ENCODE measurements around the gene DUSP23.

Gene DUSP23

DNA sequence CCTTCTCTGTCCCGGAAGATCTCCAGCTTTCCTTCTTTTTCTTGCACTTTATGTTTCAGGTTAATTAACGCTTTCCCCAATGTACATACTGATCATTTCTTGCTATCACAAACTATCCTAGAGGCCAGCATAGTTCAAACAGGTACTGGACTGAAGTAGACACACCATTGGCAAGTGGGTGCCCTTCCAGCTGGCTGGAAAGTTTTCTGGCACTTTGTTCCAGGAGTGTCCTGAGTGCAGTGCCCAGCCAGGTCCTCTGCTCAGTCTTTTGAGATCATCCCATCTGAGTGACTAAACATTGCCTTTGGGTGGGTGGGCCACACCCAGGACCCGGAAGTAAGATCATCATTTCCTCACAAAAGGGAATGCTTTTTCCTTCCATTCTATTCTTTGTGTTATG, 15.0 kb upstream of the DUSP23 start:
- TF ChIP-seq, protein P1, sequence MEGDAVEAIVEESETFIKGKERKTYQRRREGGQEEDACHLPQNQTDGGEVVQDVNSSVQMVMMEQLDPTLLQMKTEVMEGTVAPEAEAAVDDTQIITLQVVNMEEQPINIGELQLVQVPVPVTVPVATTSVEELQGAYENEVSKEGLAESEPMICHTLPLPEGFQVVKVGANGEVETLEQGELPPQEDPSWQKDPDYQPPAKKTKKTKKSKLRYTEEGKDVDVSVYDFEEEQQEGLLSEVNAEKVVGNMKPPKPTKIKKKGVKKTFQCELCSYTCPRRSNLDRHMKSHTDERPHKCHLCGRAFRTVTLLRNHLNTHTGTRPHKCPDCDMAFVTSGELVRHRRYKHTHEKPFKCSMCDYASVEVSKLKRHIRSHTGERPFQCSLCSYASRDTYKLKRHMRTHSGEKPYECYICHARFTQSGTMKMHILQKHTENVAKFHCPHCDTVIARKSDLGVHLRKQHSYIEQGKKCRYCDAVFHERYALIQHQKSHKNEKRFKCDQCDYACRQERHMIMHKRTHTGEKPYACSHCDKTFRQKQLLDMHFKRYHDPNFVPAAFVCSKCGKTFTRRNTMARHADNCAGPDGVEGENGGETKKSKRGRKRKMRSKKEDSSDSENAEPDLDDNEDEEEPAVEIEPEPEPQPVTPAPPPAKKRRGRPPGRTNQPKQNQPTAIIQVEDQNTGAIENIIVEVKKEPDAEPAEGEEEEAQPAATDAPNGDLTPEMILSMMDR (conservative IDR thresholded peaks at IDR 0.05): no peak
- H3K27ac ChIP-seq: no peak overlapping the region

DNA sequence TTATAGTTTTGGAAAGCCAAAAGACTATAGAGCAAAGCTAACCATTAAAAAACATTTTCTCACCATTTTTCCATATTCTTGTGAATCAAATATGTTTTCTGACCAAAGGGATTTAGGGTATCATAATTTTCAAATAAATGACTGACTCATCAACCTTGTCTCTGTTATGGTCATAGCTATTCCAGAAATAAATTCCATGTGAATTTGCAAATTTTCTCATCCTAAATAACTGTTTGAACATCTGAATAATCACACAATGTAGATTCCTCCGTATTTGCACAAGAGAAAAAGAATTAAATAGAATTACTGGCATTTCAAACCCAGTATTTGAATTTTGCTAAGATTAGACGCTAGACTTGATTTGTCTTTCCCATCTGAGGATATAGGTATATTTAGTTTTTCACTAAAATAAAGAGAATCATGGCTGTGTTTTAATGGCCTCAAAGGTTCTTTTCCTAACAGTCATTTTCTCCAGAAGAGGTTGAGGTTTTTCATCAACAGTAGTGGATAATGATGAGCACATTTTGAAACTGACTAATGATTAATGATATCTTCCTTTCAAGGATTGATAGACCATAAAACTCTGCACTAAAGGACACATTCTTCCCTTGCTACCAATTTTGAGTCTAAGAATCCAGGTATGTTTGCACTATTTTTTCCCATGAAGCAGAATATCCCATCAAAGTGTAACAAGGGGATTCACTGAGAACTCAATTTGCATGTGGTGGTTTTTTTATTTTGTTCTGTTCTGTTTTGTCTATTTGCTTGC, 9.5 kb upstream of the DUSP23 start:
- H3K27ac ChIP-seq: no peak overlapping the region
- TF ChIP-seq, protein P1 (conservative IDR thresholded peaks at IDR 0.05): no peak

DNA sequence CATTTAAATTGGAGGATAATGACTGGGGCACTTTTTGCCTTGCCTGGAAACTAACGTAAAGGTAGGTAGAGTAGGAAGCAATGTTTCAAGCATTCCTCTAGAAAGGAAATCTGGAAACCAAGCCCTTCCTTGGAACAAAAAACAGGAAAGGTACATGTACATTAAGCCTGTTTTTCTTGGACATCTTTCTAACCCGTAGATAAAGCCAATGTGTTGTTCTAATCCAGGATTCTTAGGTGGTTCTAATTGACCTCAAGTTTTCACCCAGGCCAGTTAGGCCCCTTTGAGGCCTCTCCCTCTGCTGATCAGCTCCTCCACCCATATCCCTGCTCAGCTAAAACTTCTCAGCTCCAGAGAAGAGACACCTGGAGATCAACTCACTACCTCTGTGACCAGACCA, 6.3 kb upstream of the DUSP23 start:
- TF ChIP-seq, protein P1 (conservative IDR thresholded peaks at IDR 0.05): no peak
- no peak overlapping the region for H3K27ac ChIP-seq

DNA sequence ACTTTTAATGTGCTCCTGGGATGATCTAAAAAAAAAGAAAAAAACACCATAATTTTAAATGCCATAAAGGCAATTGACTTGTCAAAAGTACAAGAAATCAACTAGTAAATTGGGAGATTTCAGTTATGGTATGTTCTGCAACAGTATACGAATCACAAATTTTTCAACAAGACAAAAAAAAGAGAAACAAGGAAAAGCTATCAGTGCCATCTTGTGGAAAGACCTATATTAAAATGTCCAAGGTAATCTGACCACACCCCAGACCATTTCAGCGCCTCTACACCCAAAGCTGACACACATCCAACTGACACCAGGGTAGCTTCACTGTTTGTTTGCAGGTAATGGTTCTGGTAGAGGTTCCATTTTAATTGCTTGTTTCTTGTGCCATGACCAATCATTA, 5.0 kb upstream of the DUSP23 start:
- TF ChIP-seq, protein P1 (conservative IDR thresholded peaks at IDR 0.05): no peak
- H3K27ac ChIP-seq: no peak overlapping the region

DNA sequence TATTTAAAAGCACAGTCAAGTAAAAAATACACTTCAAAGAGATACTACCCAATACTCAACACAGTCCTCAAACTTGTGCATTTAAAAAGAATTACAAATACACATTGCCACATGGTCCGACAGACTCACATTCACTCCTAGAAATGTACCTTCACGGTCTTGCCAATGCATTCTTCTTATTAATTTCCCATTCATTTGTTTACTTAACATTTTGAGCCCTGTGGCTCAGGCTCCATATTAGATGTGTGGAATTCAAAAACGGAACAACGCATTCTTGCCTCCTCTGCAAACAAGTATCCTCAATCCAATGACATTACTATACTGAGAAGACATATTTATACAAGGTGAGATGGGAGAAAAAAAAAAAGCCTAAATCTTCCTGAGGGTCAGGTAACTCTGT, 2.5 kb upstream of the DUSP23 start:
- TF ChIP-seq, protein P1 (conservative IDR thresholded peaks at IDR 0.05): no peak

DNA sequence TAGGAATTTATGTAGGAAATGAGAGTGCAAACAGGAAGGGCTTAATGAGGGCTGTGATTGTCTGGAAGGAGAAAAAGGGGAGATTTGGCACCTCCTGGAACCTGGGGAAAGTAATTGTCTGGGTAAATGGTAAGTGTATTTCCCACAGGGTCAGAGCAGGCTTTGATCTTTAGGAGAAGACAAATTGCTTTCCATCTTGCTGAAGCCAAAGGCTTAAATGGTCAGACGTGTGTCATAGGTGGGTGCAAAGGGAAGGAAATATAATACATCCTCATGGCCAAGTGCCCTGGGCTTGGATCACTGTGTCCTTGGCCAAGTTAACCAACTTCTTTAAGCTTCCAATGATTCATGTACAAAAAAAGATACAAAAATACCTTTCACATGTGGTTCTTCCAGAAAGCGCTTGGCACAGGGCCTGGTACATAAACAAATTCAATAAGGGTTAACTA, 1.3 kb upstream of the DUSP23 start:
- no peak overlapping the region for H3K27ac ChIP-seq
- TF ChIP-seq, protein P1 (conservative IDR thresholded peaks at IDR 0.05): no peak

More for the DNA sequence above, 2.5 kb upstream of the DUSP23 start:
- H3K27ac ChIP-seq: no peak overlapping the region

DNA sequence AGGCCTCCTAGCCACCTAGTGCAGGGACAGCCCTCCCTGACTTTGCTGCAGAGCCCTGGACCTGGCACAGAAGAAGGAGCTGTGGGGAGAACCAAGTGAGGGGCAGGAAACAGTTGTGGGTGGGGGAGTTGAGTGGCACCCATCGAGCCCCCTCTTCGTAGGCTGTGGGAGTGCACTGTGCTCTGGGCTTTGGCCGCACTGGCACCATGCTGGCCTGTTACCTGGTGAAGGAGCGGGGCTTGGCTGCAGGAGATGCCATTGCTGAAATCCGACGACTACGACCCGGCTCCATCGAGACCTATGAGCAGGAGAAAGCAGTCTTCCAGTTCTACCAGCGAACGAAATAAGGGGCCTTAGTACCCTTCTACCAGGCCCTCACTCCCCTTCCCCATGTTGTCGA, 1.2 kb downstream of the DUSP23 start:
- H3K27ac ChIP-seq: no peak overlapping the region
- TF ChIP-seq, protein P1 (conservative IDR thresholded peaks at IDR 0.05): no peak
